Endodermal cell (in vitro differentiated cells): ENCODE results near the gene MRPL41. TPM values are rescaled to one million over a fixed set of nuclear protein-coding genes. Genes with fewer than 3 reads are reported as not detected.

ENCODE experiments used
- DNase-seq: peaks from one replicate; pipeline ENCODE4 v3.0.0-alpha.2; 2017
- H3K27ac ChIP-seq: 2 replicates; pipeline ENCODE4 v1.5.1; 2013; ENCODE audit warnings: mild to moderate bottlenecking, low read depth, low read length, moderate library complexity
- H3K27me3 ChIP-seq: 2 replicates; pipeline ENCODE4 v1.6.1; 2013; ENCODE audit warnings: mild to moderate bottlenecking, low read length, moderate library complexity; ENCODE audit not compliant: insufficient read depth, control insufficient read depth, poor library complexity, severe bottlenecking
- H3K36me3 ChIP-seq: 2 replicates; pipeline ENCODE4 v1.7.0; 2013; ENCODE audit warnings: mild to moderate bottlenecking, low read length, moderate library complexity; ENCODE audit not compliant: control insufficient read depth, insufficient read depth
- H3K4me1 ChIP-seq: one replicate; pipeline ENCODE4 v1.7.0; 2013; ENCODE audit warnings: low read length; ENCODE audit not compliant: control insufficient read depth, insufficient read depth
- H3K4me3 ChIP-seq: 2 replicates; pipeline ENCODE4 v1.5.1; 2013; ENCODE audit warnings: mild to moderate bottlenecking, low read length, moderate library complexity
- H3K9ac ChIP-seq: 2 replicates; pipeline ENCODE4 v1.6.1; 2013; ENCODE audit warnings: mild to moderate bottlenecking, low read length, moderate library complexity; ENCODE audit not compliant: poor library complexity, severe bottlenecking; ENCODE audit errors: extremely low read depth
- H3K9me3 ChIP-seq: 2 replicates; pipeline ENCODE4 v1.6.1; 2013; ENCODE audit warnings: mild to moderate bottlenecking, low read length, moderate library complexity; ENCODE audit not compliant: control insufficient read depth
- H3K27ac Mint-ChIP-seq: 2 replicates; pipeline ENCODE4 v1.8.0; 2020; ENCODE audit warnings: mixed read lengths
- H3K27me3 Mint-ChIP-seq: 2 replicates; pipeline ENCODE4 v1.8.0; 2021; ENCODE audit warnings: mild to moderate bottlenecking, mixed read lengths; ENCODE audit not compliant: insufficient read depth
- H3K36me3 Mint-ChIP-seq: 2 replicates; pipeline ENCODE4 v1.8.0; 2020; ENCODE audit warnings: low read depth, mixed read lengths
- H3K4me1 Mint-ChIP-seq: 2 replicates; pipeline ENCODE4 v1.8.0; 2020; ENCODE audit warnings: mixed read lengths
- H3K4me3 Mint-ChIP-seq: 2 replicates; pipeline ENCODE4 v1.8.0; 2020; ENCODE audit warnings: mild to moderate bottlenecking, moderate library complexity, mixed read lengths
- H3K9me3 Mint-ChIP-seq: 2 replicates; pipeline ENCODE4 v1.8.0; 2020; ENCODE audit warnings: mild to moderate bottlenecking, mixed read lengths
- WGBS, 2 experiments: methylation state at CpG; one replicate each; pipeline versions ENCODE4 v1.1.5 to v1.1.7; 2013; ENCODE audit warnings: missing lambda C conversion rate in 2 of 2, mixed read lengths in 1 of 2; ENCODE audit not compliant: insufficient coverage in 1 of 2, insufficient read length in 1 of 2; 5-methylcytosine and 5-hydroxymethylcytosine counted together
- total RNA-seq, 2 donors: library from RNA; stranded (reverse); fragmentation: NEBNext Ultra II Directional in 1 of 2; extraction: Animal tissue kit (Norgen Biotek cat#: 25700) in 1 of 2; gene quantifications; 2 replicates in 1 of 2; 3 replicates in 1 of 2; pipeline ENCODE4 v1.2.1, GENCODE V29; 2021
- TF ChIP-seq, protein P1 (sequence below): fragments of 200-600 bp; sonication (generic); conservative IDR thresholded peaks from 2 replicates; pipeline ENCODE4 v1.5.0; 2021; ENCODE audit warnings: antibody characterized with exemption, mild to moderate bottlenecking

Gene MRPL41
- total RNA-seq, 2 donors from 2014 or later: 43.7 to 49.6 TPM

DNA sequence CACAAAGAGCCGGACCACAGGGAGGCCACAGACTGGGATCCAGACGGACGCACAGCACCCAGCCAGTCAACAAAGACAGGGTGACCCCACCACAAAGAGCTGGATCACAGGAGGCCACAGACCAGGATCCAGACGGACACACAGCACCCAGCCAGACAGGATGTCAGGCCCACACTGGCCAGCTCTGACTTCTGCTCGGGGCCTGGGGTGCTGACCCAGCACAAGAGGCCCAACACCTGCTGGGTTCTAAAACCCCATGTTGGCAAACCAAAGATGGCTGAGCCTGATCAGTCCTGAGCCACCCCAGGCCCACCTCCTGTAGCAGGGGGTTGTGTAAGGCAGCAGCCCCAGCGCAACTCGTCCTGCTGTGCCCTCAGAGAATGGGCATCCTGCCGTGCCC lies 32.3 kb downstream of the MRPL41 start:
- no peaks in the 10 kb centered on the region for H3K27me3 Mint-ChIP-seq
- Histone ChIP-seq H3K9ac (no peak overlapping the region), H3K4me3 (no peak overlapping the region), H3K36me3 (peaks cover 74% of the 10 kb centered on the region), H3K27ac (no peak overlapping the region), H3K9me3 (no peaks in the 10 kb centered on the region), H3K27me3 (no peaks in the 10 kb centered on the region), H3K4me1 (peaks cover 6% of the 10 kb centered on the region)
- H3K4me1 Mint-ChIP-seq: peaks cover 12% of the 10 kb centered on the region
- no peak for DNase-seq
- no peak overlapping the region for H3K4me3 Mint-ChIP-seq
- WGBS, 2 experiments: 93 to 100% methylated on average over 5 to 8 of the region's 8 CpGs
- TF ChIP-seq, protein P1, sequence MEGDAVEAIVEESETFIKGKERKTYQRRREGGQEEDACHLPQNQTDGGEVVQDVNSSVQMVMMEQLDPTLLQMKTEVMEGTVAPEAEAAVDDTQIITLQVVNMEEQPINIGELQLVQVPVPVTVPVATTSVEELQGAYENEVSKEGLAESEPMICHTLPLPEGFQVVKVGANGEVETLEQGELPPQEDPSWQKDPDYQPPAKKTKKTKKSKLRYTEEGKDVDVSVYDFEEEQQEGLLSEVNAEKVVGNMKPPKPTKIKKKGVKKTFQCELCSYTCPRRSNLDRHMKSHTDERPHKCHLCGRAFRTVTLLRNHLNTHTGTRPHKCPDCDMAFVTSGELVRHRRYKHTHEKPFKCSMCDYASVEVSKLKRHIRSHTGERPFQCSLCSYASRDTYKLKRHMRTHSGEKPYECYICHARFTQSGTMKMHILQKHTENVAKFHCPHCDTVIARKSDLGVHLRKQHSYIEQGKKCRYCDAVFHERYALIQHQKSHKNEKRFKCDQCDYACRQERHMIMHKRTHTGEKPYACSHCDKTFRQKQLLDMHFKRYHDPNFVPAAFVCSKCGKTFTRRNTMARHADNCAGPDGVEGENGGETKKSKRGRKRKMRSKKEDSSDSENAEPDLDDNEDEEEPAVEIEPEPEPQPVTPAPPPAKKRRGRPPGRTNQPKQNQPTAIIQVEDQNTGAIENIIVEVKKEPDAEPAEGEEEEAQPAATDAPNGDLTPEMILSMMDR: no peak
- no peaks in the 10 kb centered on the region for H3K9me3 Mint-ChIP-seq
- H3K36me3 Mint-ChIP-seq: peaks cover 57% of the 10 kb centered on the region
- no peak overlapping the region for H3K27ac Mint-ChIP-seq

DNA sequence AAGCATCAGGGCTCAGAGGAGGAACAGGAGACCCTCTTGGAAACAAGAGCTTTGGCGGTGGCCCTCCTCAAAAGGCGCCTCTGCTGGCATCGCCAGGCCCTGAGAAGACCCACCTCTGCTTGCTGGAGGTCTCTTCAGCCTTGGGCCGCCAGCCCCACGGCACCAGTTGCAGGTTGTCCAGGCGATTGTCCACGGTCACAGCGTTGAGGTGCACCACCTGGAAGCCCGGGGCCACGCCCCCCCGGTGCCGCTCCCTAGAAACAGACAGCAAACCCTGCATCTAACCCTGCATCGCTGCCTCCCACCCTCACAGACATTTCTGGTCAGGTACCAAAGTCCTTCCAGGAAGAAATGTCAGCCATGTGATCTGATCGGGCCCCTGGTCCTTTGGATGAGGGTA lies 35.2 kb downstream of the MRPL41 start:
- Mint-ChIP-seq H3K27me3 (no peaks in the 10 kb centered on the region), H3K4me3 (no peak overlapping the region), H3K9me3 (no peaks in the 10 kb centered on the region), H3K36me3 (peaks cover 52% of the 10 kb centered on the region), H3K27ac (no peak overlapping the region), H3K4me1 (peaks cover 3% of the 10 kb centered on the region)
- no peak overlapping the region for H3K9ac ChIP-seq
- H3K9me3 ChIP-seq: no peaks in the 10 kb centered on the region
- TF ChIP-seq, protein P1: no peak
- 94 to 98% methylated on average over 13 to 14 of the region's 14 CpGs for WGBS, 2 experiments
- no peak overlapping the region for H3K27ac ChIP-seq
- no peak overlapping the region for H3K4me3 ChIP-seq
- peaks cover 10% of the 10 kb centered on the region for H3K4me1 ChIP-seq
- no peaks in the 10 kb centered on the region for H3K27me3 ChIP-seq
- DNase-seq: no peak
- H3K36me3 ChIP-seq: peaks cover 68% of the 10 kb centered on the region

DNA sequence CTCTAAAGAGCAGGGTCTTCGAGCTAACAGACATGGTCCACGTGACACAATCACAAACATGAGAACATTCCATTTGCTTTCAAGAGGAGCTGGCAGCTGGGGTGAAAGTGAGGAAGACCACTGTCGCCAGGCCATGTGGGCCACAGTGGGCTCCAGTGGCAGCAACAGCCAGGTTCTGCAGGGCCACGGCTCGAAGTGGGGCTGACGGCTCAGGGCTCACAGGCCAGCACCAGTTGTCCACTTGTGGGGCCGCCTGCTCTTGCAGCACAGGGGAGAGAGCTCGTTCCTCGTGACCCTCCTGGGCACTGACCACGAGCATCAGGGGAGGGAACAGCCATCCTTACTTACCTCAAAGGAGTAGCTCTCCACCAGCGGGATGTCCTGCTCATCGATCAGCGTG lies 36.6 kb downstream of the MRPL41 start:
- Histone ChIP-seq H3K9me3 (no peaks in the 10 kb centered on the region), H3K27me3 (no peaks in the 10 kb centered on the region), H3K36me3 (peaks cover 54% of the 10 kb centered on the region), H3K4me3 (peak overlapping the region; percentile 89), H3K4me1 (peaks cover 10% of the 10 kb centered on the region), H3K27ac (no peak overlapping the region), H3K9ac (no peak overlapping the region)
- DNase-seq: no peak
- WGBS, 2 experiments: 88% methylated on average over 13 of the region's 13 CpGs
- TF ChIP-seq, protein P1: no peak
- H3K27ac Mint-ChIP-seq: no peak overlapping the region
- H3K4me1 Mint-ChIP-seq: peaks cover 8% of the 10 kb centered on the region
- peak overlapping the region; percentile 75 for H3K4me3 Mint-ChIP-seq
- H3K27me3 Mint-ChIP-seq: no peaks in the 10 kb centered on the region
- H3K36me3 Mint-ChIP-seq: peaks cover 39% of the 10 kb centered on the region
- H3K9me3 Mint-ChIP-seq: no peaks in the 10 kb centered on the region
